ENCODE data around the gene B4GALT5.
"Not testable (repeated sequence)": the region's sequence is repeated elsewhere in the genome, so short reads cannot be mapped to it uniquely, and the experiment has no call there.

B4GALT5 gene

DNA sequence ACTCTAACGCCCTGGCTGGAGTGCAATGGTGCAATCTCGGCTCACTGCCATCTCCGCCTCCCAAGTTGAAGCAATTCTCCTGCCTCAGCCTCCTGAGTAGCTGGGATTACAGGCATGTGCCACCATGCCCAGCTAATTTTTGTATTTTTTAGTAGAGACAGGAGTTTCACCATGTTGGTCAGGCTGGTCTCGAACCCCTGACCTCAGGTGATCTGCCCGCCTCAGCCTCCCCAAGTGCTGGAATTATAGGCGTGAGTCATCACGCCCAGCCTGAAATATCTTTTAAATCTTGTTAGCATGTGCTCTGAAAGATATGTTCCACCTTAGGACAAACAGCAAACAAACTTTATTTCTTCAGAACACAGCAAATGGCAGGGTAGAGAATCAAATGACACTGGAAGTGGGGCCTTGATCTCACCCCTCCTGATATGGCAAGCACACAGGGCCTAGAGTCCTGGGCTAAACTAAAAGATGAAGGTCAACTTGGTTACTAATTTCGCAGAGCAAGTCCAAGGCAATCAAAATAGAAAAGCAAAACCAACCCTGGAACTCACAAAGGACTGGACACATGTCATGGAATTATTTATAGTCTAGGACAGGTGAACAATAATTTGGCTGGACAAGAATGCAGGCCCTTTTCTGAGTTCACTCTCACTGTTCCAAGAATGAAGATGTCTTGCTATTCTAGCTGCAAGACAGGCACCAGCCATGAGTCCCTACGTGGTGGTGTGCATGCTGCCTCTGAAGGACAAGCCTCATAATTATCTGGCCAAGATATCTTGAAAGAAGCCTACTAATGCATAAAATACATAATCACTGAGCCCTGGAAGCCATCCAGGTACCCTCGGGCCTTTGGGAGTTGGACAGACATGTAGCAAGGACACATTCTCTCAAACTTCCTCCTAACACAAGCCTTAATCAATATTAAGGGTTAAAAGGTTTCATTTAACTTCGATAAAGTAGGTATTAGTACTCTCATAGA lies 35.6 kb downstream of the B4GALT5 start:
- no peak for FAIRE-seq

GRCh38 chr20:49676581-49677291 lies 36.9 kb downstream of the B4GALT5 start:
- FAIRE-seq: no peak

GRCh38 chr20:49675368-49676151 lies 38.1 kb downstream of the B4GALT5 start:
- FAIRE-seq: no peak

DNA sequence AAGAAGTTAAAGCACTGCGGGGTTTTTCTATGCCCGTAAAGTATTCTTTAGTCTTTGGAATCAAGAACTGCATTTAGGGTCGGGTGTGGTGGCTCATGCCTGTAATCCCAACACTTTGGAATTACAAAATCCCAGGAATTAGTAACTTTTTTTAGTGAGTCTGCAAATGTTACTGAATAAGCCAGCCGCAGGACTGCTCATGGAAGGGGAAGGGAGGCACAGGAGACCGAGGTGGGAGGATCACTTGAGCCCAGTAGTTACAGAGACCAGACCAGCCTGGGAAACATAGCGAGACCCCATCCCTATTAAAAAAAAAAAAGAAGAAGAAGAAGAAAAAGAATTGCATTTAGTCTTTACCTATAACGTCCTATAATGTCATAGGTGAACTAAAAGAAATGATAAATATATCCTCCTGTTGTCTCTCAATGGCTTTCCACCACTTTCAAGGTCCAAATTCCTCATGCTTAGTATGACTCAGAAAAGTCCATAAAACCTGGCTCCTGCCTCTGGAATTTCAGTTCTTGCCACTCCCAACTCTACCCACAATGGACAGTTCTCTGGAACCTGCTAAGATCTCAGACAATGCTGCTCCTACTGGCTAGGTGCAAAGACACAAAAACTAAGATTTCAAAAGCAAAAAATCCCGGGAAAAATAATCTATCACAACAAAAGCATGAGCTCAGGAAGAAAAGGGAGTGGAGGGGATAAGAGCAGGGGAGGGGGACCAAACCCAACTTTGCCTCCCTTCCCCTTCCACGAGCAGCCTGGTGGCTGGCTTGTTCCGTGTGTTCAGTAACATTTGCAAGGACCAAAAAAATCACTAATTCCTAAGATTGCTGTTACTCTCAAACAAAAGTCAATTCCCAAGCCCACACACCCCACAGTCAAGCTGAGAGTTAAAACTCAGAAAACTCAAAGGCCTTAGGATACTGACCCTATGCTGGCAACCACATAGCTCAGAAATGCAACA lies 39.0 kb downstream of the B4GALT5 start:
- no peak for FAIRE-seq

DNA sequence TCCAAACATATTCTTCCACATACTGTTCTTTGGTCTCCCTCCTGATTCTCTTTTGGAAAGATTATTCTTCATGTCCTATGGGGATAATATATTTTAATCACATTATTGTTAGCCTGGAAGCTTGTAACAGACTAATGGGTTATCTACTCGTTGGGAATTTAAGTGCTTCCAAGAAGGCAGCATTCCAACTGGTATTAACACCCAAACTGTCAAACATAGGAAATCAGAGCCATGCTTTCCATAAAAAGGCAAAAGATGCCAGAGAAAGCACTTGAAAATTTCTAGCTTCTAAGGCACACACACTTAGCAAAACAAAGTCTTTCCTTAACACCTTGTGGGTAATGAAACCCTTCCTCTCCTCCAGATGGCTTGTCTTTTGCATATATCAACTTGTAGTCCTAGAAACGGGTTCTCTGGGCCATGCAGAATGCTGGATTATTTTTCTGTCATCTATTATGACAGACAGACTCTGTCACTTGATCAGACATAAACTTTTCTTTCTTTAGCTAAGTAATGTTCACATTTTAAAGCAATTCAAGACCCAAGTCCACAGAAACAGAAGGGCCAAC lies 41.5 kb downstream of the B4GALT5 start:
- FAIRE-seq: no peak

GRCh38 chr20:49671433-49671832 lies 42.2 kb downstream of the B4GALT5 start:
- FAIRE-seq: no peak

GRCh38 chr20:49669601-49670189 lies 44.0 kb downstream of the B4GALT5 start:
- no peak for FAIRE-seq

GRCh38 chr20:49668878-49669195 lies 44.8 kb downstream of the B4GALT5 start:
- not testable (repeated sequence) for FAIRE-seq

- no peak for FAIRE-seq
These were observed 45.3 kb downstream of the B4GALT5 start for GRCh38 chr20:49668181-49668877.

GRCh38 chr20:49666911-49667310 lies 46.8 kb downstream of the B4GALT5 start:
- FAIRE-seq: no peak

DNA sequence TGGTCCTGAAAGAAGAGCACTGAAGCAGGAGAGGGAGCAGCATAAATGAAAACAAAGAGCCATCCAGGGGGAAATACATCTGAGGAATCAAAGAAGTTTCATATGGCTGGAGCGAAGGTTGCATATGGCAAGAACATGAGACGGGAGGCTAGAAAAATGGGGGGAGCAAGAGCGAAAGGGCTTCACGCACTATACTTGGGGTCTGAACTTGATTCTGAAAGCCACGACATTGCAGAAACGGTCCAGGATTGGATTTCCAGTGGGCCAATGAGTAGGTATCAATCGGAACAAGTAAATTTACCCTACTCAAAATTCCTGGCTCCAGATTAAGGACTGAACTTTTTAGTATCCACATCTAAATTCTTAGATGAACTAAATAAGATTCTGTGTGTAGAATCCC lies 47.9 kb downstream of the B4GALT5 start:
- no peak for FAIRE-seq

DNA sequence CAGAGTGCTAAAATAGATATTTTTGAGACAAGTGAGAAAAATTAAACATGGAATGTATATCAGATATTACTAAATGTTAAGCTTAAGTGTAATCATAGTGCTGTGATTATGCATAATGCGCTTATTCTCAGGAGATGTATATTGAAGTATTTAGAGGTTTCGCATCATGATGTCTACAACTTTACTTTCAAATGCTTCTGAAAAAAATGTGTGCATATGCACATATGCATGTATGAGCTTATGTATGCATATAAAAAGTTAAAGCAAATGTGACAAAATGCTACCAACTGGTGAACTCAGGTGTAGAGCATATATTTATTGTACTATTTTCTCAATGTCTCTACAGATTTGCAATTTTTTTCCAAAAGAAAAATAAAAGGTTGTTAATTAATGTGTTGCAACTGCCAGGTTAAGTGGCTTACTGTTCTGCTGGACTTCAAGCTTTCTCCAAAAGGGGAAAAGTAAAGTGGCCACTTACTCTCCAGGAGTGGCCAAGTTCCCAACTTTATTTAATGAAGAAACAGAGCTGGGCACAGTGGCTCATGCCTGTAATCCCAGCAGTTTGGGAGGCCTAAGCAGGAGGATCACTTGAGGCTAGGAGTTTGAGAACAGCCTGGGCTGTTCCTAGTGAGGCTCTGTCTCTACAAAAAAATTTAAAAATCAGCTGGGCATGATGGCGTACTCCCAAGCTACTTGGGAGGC lies 48.9 kb downstream of the B4GALT5 start:
- FAIRE-seq: no peak

DNA sequence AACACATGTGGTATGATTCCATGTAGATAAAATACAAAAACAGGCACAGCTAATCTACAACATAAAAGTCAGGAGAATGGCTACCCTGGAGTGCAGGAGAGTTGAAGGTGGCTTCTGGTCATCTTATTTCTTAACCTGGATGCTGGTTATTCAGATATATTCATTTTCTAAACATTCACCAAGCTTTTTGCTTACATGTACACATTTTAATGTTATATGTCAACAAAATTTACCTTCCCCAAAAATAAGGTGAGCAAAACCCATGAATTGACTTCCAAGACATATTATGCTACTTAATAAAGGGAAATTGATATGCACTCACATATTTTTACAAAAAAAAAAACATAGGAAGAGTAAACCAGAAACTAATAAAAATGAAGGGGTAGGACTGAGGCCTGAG lies 50.6 kb downstream of the B4GALT5 start:
- no peak for FAIRE-seq

GRCh38 chr20:49661560-49662329 lies 51.9 kb downstream of the B4GALT5 start:
- no peak for FAIRE-seq

DNA sequence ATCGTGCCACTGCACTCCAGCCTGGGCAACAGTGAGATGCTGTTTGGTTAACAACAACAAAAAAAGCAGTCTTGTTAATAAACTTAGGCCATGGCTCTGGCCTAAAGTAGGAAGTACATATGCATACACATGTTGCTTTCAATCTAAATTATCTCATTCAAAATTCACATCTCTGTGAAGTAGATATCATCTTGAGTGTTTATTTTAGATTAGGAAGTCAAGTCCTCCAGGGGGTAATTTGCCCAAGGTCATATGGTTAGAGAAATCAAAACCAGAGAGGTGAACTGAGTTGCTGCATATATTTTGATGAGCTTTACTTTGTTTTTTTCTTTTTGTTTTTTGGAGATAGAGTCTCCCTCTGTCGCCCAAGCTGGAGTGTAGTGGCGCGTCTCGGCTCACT lies 52.8 kb downstream of the B4GALT5 start:
- FAIRE-seq: no peak

- no peak for FAIRE-seq
These were observed 54.6 kb downstream of the B4GALT5 start for GRCh38 chr20:49659056-49659455.

DNA sequence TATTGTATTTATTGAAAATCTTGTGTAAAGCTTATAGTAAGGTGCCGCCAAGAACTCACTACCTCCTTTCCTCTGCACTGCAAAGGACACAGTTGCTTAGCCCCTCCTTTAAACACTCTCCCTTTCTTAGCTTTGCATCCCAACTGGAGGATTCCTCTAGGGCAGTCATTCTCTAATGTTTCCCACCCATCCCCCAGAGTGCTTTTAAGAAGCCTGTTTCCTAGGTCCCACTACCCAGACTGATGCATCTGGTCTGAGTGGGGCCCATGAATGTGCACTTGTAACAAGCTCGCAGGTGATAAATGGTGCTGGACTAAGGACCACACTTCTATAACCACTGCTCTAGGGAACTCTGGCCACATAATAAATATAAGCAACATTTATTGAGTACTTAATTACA lies 55.2 kb downstream of the B4GALT5 start:
- FAIRE-seq: no peak

DNA sequence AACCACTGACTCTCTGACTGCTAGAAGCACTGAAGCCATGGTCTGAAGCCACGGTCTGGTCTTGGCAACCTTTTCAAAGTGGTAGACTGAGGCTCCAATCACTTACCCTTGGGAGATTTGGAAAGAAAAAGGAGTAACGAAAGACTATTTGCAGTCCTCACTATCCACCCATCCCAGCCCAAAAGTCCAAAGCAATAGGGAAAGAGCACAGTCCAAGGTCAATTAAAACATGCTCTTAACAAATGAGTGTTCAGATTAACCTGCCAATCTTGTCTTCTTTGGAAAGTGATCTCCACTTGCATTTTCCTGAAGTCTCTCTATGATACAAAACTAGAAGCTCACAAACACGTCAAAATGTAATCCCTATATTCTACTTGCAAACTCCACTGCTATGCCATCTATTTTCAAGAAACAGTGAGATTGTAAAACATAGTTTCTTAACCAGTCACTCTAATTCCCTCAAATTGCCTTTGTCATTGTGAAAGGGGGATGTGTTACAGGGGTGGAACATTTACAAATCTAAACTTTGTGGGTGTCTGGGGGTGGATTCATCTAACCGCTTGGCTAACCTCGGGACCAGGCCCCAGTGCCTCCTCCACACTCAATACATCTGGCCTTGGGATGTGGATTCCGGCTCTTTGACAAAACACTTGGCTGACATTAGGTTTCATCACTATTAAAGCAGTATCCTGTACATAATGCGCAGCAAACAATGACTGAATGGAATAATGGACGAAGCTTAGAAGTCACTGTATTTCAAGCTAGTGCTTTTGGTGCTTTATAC lies 56.4 kb downstream of the B4GALT5 start:
- no peak for FAIRE-seq
